ENCODE data around the gene CGREF1. TPM values are rescaled to one million over a fixed set of nuclear protein-coding genes. Genes with fewer than 3 reads are reported as not detected.

CGREF1 gene
- total RNA-seq, 1 experiment from 2014 or later, result 0.37 TPM

GRCh38 chr2:27128668-27129571, 10.0 kb upstream of the CGREF1 start:
- no peak overlapping the region for H3K27ac ChIP-seq
- H4K20me1 ChIP-seq (ENCODE audit: insufficient read depth), result peaks cover 7% of the 10 kb centered on the region; the same call in 1 of the 2 replicates
- no peak overlapping the region for H2AFZ ChIP-seq
- TF ChIP-seq, protein P1, sequence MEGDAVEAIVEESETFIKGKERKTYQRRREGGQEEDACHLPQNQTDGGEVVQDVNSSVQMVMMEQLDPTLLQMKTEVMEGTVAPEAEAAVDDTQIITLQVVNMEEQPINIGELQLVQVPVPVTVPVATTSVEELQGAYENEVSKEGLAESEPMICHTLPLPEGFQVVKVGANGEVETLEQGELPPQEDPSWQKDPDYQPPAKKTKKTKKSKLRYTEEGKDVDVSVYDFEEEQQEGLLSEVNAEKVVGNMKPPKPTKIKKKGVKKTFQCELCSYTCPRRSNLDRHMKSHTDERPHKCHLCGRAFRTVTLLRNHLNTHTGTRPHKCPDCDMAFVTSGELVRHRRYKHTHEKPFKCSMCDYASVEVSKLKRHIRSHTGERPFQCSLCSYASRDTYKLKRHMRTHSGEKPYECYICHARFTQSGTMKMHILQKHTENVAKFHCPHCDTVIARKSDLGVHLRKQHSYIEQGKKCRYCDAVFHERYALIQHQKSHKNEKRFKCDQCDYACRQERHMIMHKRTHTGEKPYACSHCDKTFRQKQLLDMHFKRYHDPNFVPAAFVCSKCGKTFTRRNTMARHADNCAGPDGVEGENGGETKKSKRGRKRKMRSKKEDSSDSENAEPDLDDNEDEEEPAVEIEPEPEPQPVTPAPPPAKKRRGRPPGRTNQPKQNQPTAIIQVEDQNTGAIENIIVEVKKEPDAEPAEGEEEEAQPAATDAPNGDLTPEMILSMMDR (conservative IDR thresholded peaks at IDR 0.05), result no peak
- TF ChIP-seq EZH2 (IDR thresholded peaks at IDR 0.05; ENCODE audit: low read depth), result no peak
- H3K4me2 ChIP-seq, result no peak overlapping the region
- H3K9me3 ChIP-seq (ENCODE audit: insufficient read depth, low read depth), result no peaks in the 10 kb centered on the region
- no peak for DNase-seq
- peaks cover 5% of the 10 kb centered on the region; the same call in 1 of the 2 replicates for H3K27me3 ChIP-seq (ENCODE audit: insufficient read depth, low read depth)
- H3K4me3 ChIP-seq, result no peak overlapping the region
- H3F3A ChIP-seq (ENCODE audit: insufficient read depth, low read depth), result peaks cover 10% of the 10 kb centered on the region; the same call in 1 of the 2 replicates
- H3K36me3 ChIP-seq (ENCODE audit: low read depth), result 0 out of 2 replicates have a peak, but pooled peaks cover 8% of the 10 kb centered on the region
- intact Hi-C loops (cut with micrococcal nuclease; ENCODE audit: unreplicated experiment), result no loop called here
- ChIA-PET POLR2A (ENCODE audit: unreplicated experiment) (interaction anchor here (0.5 kb wide), 1 partner anchor 89 kb away, joined by 6 read pairs; no protein-coding TSS in a partner anchor), CTCF (no interaction called here)
- peaks cover 10% of the 10 kb centered on the region for H3K4me1 ChIP-seq (replicated peaks; ENCODE audit: insufficient read depth)
- no TSS peak for BruUV-seq (replicated peaks)
- H3K79me2 ChIP-seq (ENCODE audit: low read depth), result peaks cover 15% of the 10 kb centered on the region
- no peaks in the 10 kb centered on the region for H3K9me2 ChIP-seq (ENCODE audit: insufficient read depth)

GRCh38 chr2:27127883-27128667, 9.1 kb upstream of the CGREF1 start:
- TF ChIP-seq EZH2 (IDR thresholded peaks at IDR 0.05; ENCODE audit: low read depth), result no peak
- TF ChIP-seq, protein P1 (conservative IDR thresholded peaks at IDR 0.05), result no peak
- Histone ChIP-seq H3K79me2 (ENCODE audit: low read depth) (peaks cover 7% of the 10 kb centered on the region), H2AFZ (no peak overlapping the region), H3K9me3 (ENCODE audit: insufficient read depth, low read depth) (no peaks in the 10 kb centered on the region), H3K9me2 (ENCODE audit: insufficient read depth) (no peaks in the 10 kb centered on the region), H4K20me1 (ENCODE audit: insufficient read depth) (peaks cover 3% of the 10 kb centered on the region; the same call in 1 of the 2 replicates), H3K4me3 (no peak overlapping the region), H3K4me1 (replicated peaks; ENCODE audit: insufficient read depth) (peaks cover 5% of the 10 kb centered on the region), H3K27me3 (ENCODE audit: insufficient read depth, low read depth) (peaks cover 13% of the 10 kb centered on the region), H3K4me2 (no peak overlapping the region), H3F3A (ENCODE audit: insufficient read depth, low read depth) (peaks cover 10% of the 10 kb centered on the region; the same call in 1 of the 2 replicates), H3K27ac (no peak overlapping the region), H3K36me3 (ENCODE audit: low read depth) (0 out of 2 replicates have a peak, but pooled peaks cover 8% of the 10 kb centered on the region)
- ChIA-PET CTCF (no interaction called here), POLR2A (ENCODE audit: unreplicated experiment) (interaction anchor here (0.5 kb wide), 1 partner anchor 90 kb away, joined by 6 read pairs; no protein-coding TSS in a partner anchor)
- no TSS peak for BruUV-seq (replicated peaks)
- DNase-seq, result no peak
- intact Hi-C loops (cut with micrococcal nuclease; ENCODE audit: unreplicated experiment), result no loop called here

DNA sequence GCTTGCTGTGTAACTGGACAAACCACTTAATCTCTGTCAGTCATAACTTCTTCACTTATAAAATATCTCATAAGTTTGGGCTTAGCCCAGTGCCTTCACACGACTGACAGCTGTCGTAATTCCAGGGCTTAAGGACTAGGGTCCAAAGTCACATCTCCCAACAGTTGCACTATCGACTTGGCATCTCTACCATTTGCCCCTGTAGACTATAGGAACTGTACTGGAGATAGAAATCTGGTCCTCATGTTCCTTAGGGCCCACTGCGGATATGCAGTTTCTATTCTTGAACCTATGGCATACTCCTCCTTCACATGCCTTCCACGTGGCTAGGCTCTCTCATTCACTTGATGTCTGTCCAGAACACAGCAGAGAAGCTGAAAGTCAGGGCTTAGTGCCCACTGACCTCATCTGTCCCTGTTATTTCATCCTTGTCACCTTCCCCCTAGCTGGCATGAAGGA, 7.4 kb upstream of the CGREF1 start:
- H4K20me1 ChIP-seq (ENCODE audit: insufficient read depth), result no peaks in the 10 kb centered on the region

More for the DNA sequence above, 7.4 kb upstream of the CGREF1 start:
- Histone ChIP-seq H3K4me3 (no peak overlapping the region), H3K4me2 (no peak overlapping the region), H3K27ac (no peak overlapping the region), H3K27me3 (ENCODE audit: insufficient read depth, low read depth) (peaks cover 31% of the 10 kb centered on the region), H3K9me2 (ENCODE audit: insufficient read depth) (no peaks in the 10 kb centered on the region), H3K9me3 (ENCODE audit: insufficient read depth, low read depth) (no peaks in the 10 kb centered on the region), H3K79me2 (ENCODE audit: low read depth) (no peaks in the 10 kb centered on the region), H3F3A (ENCODE audit: insufficient read depth, low read depth) (peaks cover 10% of the 10 kb centered on the region; the same call in 1 of the 2 replicates), H3K36me3 (ENCODE audit: low read depth) (0 out of 2 replicates have a peak, but pooled peaks cover 6% of the 10 kb centered on the region), H2AFZ (no peak overlapping the region), H3K4me1 (replicated peaks; ENCODE audit: insufficient read depth) (no peaks in the 10 kb centered on the region)
- TF ChIP-seq, protein P1 (conservative IDR thresholded peaks at IDR 0.05), result no peak
- TF ChIP-seq EZH2 (IDR thresholded peaks at IDR 0.05; ENCODE audit: low read depth), result no peak
- DNase-seq, result no peak
- POLR2A ChIA-PET (ENCODE audit: unreplicated experiment), result no interaction called here
- CTCF ChIA-PET, result no interaction called here
- BruUV-seq (replicated peaks), result TSS peak; percentile 19
- intact Hi-C loops (cut with micrococcal nuclease; ENCODE audit: unreplicated experiment), result no loop called here

All from PC-9 (cell line).